ENCODE data around the gene VDAC2.

Gene VDAC2

DNA sequence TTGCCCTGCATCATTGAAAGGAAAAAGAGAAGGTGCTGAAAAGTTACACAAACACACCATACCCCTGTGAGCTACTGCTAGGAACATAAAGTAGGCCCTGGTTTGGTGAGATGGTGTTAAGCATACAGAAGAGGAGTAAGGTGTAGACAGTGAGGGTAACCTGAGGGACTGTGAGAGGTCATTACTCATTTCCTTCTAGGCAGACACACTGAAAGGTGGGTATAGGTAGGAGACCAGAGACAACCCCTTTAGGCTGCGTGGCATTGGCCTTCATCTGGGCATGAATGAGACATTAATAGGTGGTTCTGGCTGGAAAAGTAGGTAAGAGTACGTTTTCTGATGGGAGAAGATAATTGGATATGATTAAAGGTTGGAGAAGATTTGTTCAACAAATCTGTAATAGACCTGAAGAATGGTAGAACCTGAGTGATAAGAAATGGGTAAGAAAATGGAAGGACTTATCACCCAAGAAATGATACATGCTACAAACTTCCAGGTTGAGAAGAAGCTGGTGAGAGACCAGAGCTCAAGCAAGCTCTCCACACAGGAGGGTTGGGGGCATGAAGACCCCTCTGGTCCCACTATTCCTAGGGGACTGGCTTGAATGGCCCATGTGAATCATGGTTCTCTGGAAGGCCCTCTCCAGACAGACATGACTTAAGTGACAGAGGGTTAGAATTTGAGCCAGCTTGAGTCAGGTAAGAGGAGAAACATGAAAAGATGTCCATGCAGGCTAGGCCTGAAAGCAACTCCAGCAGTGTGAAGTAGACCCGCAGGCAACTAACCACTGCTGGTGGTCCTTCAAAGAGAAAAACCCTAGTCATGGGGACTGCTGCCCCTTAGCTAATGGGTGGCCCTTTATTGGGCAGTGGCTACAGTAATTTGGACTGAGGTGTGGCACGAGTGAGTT, 21.3 kb downstream of the VDAC2 start:
- DNase-seq (ENCODE audit: low read depth), result no peak

GRCh38 chr10:75233444-75234016, 22.9 kb downstream of the VDAC2 start:
- no peak for DNase-seq (ENCODE audit: low read depth)

DNA sequence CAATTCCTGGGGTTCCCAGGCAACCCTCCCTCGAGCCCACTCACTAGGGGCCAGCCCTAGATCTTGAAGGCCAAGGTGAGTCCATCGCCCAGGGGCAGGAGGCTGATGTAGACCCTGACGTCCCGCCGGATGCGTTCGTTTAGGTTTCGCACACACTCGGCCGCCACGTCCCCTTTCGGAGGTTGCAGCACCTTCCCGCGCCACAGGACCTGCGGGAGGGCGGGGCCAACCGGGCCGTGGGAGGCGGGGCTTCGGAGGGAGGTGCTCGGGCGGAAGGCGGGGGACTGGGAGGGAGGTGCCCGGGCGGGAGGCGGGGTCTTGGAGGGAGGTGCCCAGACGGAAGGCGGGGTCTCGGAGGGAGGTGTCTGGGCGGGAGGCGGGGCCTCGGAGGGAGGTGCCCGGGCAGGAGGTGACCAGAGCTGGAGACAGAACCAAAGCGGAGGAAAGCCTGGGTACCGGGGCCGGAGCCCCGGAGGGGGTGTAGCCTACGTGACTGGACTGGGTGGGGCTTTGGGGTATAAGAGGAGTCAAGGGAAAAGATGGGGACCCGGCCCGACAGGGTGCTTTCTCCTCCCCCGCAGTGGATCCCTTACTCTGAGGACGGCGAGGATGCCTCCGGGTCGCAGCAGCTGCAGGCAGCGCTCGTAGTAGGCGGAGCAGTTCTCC, 23.6 kb downstream of the VDAC2 start:
- DNase-seq (ENCODE audit: low read depth), result peak; percentile 30

GRCh38 chr10:75234683-75235374, 24.2 kb downstream of the VDAC2 start:
- DNase-seq (ENCODE audit: low read depth), result no peak

DNA sequence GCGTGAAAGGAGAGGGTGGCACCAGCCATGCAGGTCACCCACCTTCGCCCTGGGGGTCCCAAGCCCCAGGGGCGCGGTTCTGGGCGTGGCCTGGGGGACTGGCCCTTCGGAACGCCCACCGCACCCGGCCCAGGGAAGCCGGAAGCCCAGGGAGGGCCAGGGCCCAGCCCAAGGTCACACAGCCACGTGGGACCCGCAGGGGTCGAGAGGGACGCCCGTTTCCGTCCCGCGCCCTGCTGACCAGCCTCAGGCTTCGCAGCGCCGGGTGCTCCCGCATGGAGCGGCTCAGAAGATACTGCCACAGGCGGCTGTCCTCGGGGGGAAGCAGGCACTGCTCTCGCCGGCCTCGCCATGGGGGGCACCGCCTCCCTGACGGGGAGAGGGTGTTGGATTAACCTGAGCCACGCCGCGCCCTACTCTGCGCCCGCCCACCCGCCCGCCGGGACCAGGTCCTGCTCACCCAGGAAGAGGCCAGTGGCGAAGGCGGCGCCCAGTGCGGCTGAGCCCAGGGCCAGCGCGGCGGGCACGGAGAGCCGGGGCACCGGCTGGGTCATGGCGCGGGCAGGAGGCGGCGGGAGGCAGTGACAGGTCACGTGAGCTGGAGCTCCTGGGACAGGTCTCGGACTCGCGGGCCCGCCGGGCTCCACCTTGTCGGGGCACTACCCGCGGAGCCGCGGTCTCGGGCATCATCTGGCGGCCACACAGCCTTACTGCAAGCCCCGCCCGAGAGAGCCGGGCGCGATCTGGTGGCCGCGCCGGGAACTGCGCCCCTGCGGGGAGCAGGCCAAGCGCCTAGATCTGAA, 25.0 kb downstream of the VDAC2 start, which contains the start of gene COMTD1:
Gene COMTD1, minus strand, starts transcription at position 583 of the 803 bp plus-strand sequence. Its CDS starts 29 bp downstream, at position 554.
- peak; percentile 40 for DNase-seq (ENCODE audit: low read depth)

GRCh38 chr10:75236178-75236825, 25.7 kb downstream of the VDAC2 start:
- no peak for DNase-seq (ENCODE audit: low read depth)

- DNase-seq (ENCODE audit: low read depth), result no peak
These were observed 27.8 kb downstream of the VDAC2 start for GRCh38 chr10:75238182-75239095.

- no peak for DNase-seq (ENCODE audit: low read depth)
These were observed 28.6 kb downstream of the VDAC2 start for GRCh38 chr10:75239096-75239790.

DNA sequence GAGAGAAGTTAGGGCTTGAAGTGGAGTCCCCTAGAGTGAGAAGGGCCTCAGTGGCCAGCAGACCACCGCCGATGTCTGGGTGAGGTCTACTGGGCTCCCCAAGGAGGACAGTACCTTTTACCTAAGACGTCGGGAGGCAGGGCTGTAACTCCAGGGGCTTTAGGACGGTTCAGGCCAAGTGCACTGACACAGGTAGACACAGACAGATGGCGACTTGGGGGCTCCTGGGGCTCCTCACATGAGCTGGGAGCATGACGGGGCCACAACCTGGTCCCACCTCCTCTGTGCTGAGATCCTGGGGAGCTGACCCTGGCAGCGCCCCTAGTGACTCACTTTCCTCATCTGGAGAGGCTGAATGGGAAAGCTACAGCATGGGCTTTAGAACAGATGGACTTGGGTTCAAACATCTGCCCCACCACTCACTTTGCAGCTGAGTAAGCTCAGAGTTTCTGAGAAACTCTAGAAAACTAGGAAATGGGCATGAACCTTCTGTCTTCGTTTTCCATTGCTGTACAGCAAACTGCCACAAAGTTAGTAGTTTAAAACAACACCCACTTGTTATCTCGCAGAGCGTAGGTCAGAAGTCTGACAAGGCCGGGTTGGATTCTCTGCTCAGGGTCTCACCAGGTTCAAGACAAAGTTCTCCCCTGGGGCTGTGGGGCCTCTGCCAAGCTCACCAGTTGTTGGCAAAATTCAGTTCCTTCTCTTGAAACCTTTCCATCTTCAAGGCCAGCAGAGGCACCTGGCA, 29.9 kb downstream of the VDAC2 start:
- DNase-seq (ENCODE audit: low read depth), result no peak

DNA sequence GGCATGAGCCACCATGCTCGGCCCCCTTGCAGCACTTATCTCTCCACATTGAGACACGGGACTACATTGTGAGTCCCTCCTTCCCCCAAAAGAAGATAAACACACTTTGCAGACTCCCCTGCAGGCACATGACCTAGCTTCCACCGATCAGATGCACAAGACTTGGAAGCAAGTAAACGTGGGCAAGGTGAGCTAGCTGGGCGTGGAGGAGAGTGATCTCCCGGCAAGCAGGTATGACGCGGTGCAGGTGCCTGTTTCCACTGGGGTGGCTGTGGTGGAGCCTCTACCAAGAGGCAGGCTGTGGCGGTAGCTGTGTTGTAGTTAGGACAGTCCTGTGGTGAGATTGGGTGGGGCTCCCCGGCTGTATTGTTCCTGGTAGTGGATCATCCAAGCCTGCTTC, 32.8 kb downstream of the VDAC2 start:
- DNase-seq (ENCODE audit: low read depth), result no peak

GRCh38 chr10:75244487-75245353, 34.1 kb downstream of the VDAC2 start:
- no peak for DNase-seq (ENCODE audit: low read depth)

DNA sequence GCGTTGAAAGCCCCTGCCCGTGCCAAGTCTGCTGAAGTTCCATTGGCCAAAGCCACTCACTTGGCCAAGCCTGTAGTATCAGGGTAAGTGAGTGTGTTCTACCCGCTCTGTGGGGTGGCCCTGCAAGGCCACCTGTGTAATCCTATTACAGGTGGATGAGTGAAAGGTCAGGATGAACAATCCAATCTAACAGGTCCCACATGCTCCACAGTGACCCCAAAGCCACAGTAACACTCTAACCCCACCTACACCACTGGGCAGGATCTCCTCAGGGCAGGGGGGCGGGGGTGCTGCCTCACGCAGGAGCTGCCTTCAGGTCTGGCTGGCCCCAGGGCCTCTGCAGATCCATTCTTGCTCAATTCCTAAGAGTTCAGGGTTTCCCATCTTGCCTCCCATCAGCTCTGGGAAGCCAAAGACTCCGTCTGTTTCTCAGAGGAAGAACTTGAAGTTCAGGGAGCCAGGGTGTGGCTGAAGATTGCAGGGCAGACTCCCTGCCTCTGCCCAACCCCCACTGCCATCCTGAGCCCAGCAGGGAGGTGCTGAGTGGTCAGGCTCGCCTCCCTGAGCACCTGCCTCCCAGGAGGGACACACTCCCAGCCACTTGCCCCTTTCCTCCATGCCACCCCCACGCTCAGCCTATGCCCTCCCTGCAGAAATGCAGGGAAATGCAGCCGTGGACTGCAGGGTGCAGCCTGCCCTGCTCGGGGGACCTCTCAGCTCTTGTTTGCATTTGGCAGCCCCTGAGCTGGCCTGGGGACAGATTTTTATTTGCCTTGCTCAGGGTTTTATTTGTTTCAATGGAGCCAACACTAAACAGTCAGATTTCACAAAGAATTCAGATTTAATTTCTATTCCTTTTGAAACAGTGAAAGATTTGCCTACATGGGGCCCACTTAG, 35.0 kb downstream of the VDAC2 start:
- no peak for DNase-seq (ENCODE audit: low read depth)

- DNase-seq (ENCODE audit: low read depth), result no peak
These were observed 35.9 kb downstream of the VDAC2 start for GRCh38 chr10:75246506-75246905.

GRCh38 chr10:75247797-75248196, 37.2 kb downstream of the VDAC2 start:
- DNase-seq (ENCODE audit: low read depth), result no peak

- DNase-seq (ENCODE audit: low read depth), result no peak
These were observed 40.3 kb downstream of the VDAC2 start for GRCh38 chr10:75250934-75251333.

Data from HS-27A (cell line).